ENCODE measurements around the gene ISL2.

The ISL2 gene

GRCh38 chr15:76377751-76378150 is 41.2 kb downstream of the ISL2 start:
- DNase-seq = no peak

- no peak for DNase-seq
These were observed 42.1 kb downstream of the ISL2 start for GRCh38 chr15:76378691-76379090.

- no peak for DNase-seq
These were observed 43.7 kb downstream of the ISL2 start for GRCh38 chr15:76380249-76380648.

- no peak for DNase-seq
These were observed 44.8 kb downstream of the ISL2 start for GRCh38 chr15:76381366-76381765.

- DNase-seq = no peak
These were observed 46.6 kb downstream of the ISL2 start for GRCh38 chr15:76382987-76383728.

GRCh38 chr15:76384409-76384808 is 47.8 kb downstream of the ISL2 start:
- DNase-seq = no peak

GRCh38 chr15:76386178-76386577 is 49.6 kb downstream of the ISL2 start:
- no peak for DNase-seq

- no peak for DNase-seq
These were observed 50.4 kb downstream of the ISL2 start for GRCh38 chr15:76386926-76387325.

- no peak for DNase-seq
These were observed 54.0 kb downstream of the ISL2 start for GRCh38 chr15:76390571-76390970.

GRCh38 chr15:76391309-76391708 is 54.7 kb downstream of the ISL2 start:
- no peak for DNase-seq

- DNase-seq = no peak
These were observed 55.3 kb downstream of the ISL2 start for GRCh38 chr15:76391847-76392246.

Data from T-helper 1 cell (primary cell).